Stimulated activated CD8-positive, alpha-beta memory T cell treated with anti-CD3 and anti-CD28 coated beads, Interleukin-7, amount 100 ng/mL, for 4 hours (primary cell): ENCODE data around the gene POGZ.

Experiments used
- DNase-seq, 2 donors: peaks; one replicate each; pipeline ENCODE4 v3.0.0-alpha.2; 2020; ENCODE audit warnings: low read depth in 2 of 2

Gene POGZ

DNA sequence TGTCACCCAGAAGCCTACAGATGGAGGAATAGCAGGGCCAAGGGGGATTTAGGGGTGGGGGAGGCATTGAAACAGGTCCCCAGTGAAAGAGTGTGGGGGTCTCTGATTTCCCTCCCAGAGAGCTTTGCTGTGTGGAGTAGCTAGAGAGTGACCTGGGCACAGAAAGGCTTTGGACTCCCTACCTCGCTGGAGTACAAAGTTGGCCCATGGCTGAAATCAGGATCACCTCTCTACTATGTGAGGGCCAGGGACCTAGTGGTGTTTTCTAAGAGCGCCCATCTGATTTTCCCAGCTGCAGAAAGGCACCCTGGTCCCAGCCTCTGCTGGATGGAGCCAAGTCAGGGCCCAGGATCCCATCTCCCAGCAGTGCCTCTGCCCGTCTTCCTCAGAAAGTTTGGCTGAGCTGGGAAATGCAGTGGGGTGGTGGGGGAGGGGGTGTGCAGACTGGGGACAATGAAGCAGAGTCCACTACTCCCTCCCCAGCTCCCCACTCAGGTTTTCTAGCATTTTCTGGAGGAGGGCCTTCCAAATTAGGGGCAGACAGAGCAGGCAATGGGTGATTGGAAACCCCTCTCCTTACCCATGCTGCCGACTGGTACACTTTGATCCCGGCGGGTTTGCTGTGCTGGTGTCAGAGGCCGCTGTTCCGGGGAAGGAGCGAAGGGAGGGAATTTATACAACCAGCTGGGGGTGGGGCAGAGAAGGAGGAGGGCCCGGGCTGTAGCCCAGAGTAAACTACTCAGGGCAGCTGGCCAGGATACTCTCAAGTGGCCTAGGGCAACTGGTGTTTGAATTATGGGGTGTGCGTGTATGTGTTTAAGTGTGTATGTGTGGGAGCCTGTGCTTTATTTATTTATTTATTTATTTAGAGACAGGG, 87.0 kb downstream of the POGZ start, which contains the start of gene SELENBP1:
SELENBP1 (minus strand) TSS at position 648 of the 877 bp plus-strand sequence; CDS start at position 584, 64 bp downstream.
- no peak for DNase-seq

DNA sequence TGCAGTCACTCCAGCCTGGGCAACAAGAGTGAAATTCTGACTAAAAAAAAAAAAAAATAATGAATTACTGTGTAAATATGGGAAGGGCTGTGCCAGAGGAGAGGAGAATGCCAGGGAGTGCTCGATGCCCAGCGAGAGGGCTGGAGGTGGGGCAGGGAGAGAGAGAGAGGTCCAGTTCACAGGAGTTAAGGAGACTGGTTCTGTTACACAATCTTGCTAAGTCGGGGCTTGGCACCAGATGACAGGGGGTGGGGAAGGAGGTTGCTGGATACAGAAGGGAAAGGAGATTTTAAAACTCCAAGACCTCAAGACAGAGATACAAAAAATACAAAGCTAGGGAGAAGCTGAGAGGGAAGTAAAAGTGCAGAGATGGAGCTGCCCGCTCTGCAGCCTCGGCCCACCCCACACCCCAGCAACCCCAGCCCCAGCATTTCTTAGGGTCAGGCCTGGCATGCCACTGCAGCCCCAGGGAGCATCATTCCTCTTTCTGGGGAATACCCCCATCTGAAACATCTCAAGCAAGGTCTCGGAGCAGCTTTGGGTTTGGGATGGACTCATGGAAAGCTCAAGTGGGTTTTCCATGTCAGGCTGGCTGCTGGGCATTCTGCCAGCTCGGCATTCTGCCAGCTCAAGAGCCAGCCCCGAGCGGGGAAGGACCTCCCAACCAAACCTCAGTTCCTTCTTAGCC, 87.8 kb downstream of the POGZ start:
- no peak for DNase-seq

DNA sequence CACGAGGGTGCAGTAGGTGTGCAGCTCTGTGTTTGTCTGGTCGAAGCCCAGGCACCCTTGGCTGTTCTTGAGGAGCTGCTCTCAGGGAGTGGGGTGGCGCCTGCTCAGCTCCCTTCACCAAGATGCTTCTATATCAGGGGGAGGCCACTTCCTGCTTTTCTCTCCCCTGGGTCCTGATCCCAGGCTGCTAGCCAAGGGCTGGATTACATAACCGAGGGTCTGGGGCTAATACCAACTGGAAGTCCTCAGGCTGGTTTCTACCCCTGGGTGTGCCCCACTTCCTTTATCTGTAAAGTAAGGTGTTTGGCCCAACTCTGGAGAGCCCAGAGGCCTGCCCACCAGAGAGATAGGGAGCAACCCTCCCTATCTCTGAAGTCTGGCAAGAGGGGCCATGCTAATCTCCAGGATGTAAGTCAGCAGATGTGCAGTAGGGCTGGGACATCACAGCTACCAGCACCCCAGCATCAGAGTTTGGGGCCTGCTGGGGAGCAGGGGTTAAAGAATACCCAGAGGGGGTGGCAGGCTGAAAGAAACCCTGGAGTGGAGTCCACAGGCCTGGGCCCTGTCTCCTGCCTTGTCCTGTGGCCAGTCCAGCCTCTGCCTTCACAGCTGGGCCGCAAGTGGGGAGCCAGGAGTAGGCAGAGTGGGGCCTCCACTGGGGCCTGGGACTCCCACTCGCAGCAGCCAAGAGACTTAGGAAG, 88.9 kb downstream of the POGZ start:
- DNase-seq = no peak

DNA sequence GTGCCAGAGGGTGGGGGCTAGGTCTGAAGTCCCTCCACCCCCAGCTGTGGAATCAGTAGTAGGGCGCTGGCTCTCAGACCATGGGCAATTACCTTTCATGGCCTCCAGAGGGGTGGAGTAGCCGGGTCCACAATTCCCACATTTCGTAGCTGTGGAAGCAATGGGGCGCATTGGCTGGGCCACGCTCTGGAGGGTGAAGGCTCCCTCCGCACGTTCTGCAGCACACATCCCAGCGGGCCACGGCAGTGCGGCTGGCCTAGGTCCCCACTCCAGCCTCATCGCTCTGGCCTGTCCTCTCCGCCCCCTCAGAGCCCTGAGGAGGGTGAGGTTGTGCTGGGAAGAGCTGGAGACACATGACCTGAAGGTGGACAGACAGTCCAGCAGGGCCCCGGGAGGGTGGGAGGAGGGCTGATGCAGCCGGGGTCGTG, 89.7 kb downstream of the POGZ start:
- DNase-seq = no peak

DNA sequence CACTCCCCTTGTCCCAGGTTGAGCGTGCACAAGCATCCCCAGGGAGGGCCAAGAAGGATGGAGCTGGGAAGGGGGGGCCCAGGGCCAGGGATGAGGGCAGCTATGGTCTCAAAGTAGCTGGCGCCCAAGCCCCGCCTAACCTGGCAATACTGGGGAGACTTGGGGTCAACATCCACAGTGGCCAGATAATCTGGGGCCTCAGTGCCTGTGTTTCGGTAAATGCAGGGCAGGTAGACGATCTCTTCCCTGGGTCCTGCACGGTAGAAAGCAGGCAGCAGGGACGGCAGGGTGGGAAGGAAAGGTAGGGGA, 90.0 kb downstream of the POGZ start:
- no peak for DNase-seq

DNA sequence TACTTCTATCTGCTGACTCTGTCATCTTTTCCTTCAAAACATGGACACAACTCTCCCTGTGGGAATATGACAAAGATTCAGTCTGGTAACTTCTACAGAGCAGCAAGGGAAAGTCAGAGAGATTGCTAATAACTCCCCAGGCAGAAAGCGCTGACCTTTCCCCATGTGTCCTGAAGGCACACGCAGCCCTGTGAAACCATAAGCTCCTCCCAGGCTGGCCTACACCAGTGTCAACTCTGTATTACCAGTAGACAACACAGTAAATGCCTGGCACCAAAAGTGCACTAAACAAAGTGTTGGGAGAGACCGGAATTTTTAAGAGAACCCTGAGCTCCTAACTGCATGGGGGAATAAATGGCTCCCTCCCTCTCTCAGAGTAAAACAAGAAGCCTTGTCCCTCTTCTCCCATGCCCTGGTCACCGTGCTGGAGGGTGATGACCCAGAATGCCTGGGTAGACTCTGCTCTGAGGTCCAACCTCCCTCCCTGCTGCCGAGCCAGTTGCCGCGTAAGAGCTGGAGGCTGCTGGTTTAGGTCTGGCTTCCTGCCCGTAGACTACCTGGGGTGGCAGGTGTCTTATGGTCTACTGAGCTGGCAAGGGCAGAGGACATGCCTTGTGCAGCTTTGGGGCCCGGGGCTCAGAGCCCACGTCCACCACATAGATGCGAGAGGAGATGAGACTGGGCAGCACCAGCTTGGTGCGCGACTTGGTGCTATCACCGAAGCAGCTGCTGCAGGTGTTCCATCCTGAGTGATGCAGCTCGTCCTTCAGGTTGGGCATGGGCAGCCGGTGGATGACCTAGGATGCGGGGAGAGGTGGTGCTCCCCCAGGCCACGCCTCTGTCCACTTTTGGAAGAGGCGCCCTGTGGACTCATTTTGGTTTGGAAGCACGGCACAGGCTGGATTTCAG, 90.6 kb downstream of the POGZ start:
- no peak for DNase-seq

DNA sequence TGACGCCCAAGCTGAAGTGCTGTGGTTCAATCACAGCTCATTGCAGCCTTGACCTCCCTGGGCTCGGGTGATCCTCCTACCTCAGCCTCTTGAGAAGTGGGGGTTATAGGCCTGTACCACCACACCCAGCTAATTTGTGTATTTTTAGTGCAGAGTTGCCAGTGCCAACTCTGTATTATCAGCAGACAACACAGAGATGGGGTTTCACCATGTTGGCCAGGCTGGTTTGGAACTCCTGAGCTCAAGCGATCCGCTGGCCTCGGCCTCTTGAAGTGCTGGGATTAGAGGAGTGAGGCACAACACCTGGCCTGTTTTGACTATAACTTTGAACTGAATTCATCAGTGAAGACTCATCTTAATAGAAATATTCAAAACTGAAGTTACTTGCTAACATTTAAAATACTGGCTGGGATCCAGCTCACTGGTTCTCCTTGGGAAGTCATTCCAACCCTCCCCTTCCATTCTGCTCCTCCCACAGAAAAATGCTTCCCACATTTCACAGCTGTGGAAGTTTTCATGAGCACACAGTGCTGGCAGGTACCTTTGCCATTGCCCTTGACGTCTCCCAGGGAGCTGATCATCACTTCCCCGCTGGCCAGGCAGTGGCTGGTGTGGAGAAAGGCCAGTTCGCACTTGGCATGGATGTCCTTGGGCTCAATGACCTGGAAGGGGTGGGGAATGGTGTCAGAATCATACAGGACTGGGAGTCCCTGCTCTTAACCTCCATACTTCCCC, 91.5 kb downstream of the POGZ start:
- no peak for DNase-seq

DNA sequence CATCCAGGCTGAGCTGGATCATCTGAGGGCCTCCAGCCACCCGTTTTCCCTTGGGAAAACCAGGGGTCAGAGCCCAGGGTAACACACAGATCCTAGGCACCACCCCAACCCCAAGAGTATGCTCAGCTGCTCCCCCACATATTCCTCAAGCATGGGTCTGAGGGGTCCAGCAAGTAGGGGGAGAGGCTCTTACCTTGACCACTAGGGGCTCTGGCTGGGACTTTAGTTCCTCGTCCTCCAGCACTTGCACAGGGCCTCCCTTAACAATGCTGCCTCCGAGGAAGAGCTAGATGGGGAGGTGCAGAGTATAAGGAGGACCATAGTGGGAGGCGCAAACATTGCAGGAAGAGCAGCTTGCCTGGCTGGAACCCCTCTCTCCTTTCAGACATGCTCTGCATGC, 94.3 kb downstream of the POGZ start:
- no peak for DNase-seq

DNA sequence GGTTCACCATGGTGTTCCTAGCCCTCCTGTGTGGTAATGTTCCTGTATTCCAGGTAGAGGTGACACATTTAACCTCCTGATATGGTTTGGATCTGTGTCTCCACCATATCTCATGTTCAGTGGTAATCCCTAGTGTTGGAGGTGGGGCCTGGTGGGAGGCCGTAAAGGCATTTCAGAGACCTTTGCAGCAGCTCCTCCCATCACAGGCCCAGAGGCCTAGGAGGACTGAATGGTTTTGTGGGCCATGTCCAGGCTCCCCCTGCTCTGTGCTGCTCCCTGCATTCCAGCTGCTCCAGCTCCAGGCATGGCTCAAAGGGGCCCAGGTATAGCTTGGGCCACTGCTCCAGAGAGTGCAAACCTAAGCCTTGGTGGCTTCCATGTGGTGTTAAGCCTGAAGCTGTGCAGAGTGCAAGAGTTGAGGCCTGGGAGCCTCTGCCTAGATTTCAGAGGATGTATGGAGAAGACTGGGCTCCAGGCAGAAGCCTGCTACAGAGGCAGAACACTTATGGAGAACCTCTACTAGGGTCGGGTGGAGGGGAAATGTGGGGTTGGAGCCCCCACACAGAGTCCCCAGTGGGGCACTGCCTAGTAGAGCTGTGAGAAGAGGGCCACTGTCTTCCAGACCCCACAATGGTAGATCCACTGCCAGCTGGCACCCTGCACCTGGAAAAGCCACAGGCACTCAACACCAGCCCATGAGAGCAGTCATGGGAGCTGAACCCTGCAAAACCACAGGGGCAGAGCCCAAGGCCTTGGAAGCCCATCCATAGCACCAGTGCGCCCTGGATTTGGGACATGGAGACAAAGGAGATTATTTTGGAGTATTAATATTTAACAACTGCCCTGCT, 96.8 kb downstream of the POGZ start:
- no peak for DNase-seq

DNA sequence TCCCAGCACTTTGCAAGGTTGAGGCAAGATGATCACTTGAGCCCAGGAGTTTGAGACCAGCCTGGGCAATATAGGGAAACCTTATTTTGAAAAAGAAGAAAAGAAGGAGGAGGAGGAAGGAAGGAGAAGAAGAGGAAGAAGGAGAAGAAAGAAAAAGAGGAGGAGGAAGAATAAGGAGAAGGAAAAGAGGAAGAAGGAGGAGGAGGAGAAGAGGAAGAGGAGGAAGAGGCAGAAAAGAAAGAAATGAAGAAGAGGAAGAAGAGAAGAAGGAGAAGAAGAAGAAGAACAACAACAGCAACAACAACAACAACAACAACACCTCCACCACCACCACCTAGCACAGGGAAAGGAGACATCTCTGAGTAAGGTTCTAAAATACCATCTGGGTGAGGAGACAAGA, 97.4 kb downstream of the POGZ start:
- DNase-seq = no peak

DNA sequence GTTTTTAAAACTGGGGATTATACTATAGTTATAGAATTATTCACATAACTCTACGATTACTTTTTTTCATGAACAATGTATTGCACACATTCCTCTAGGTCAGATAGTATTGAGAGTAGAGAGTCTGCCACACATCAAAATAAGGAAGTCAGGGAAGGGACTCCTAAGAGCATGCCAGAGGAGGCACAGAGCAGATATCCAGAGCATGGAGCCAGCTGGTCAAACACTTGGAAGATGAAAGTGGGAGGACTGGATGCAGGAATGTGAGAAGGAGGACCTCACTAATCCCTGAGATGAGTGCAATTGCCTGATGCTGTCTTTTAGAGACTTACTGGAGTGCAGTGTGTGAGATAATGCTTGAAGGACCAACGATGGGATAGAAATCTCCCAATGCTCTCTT, 102.6 kb downstream of the POGZ start:
- no peak for DNase-seq
